K562 (cell line): ENCODE measurements around the gene MPPED2.

Experiments
- EZH2 ChIP-seq: IDR thresholded peaks from 2 replicates; pipeline ENCODE4 v1.6.1; 2012; ENCODE audit warnings: low read depth, mild to moderate bottlenecking, inconsistent platforms, low read length, borderline replicate concordance
- FOS ChIP-seq: IDR thresholded peaks from 3 replicates; pipeline ENCODE4 v1.6.1; 2011; ENCODE audit not compliant: insufficient read length; ENCODE audit errors: extremely low read depth
- FOXJ3 ChIP-seq: sonication (generic); formaldehyde crosslinking; IDR thresholded peaks from 2 replicates; pipeline ENCODE4 v1.4.0; 2020; ENCODE audit warnings: mild to moderate bottlenecking, missing genetic modification reagents
- JUND ChIP-seq, 2 experiments: IDR thresholded peaks; 2 replicates in 1 of 2; 3 replicates in 1 of 2; pipeline ENCODE4 v1.6.1; 2011; ENCODE audit warnings: borderline replicate concordance in 2 of 2, low read depth in 2 of 2, low read length in 2 of 2, improper control_type of control experiment in 1 of 2, missing biosample characterization in 1 of 2, missing genetic modification characterization in 1 of 2, missing genetic modification reagents in 1 of 2
- KAT7 ChIP-seq: sonication (generic); formaldehyde crosslinking; IDR thresholded peaks from 2 replicates; pipeline ENCODE4 v1.8.0; 2022; ENCODE audit warnings: missing genetic modification reagents, mild to moderate bottlenecking, borderline replicate concordance
- MYC ChIP-seq, 2 experiments: fragments of 250-450 bp in 1 of 2; sonication (Bioruptor Pico) in 1 of 2; IDR thresholded peaks; 2 replicates each; pipeline versions ENCODE4 v1.5.1 to v1.6.1; 2012 to 2021; ENCODE audit warnings: low read depth in 2 of 2, borderline replicate concordance in 1 of 2, improper control_type of control experiment in 1 of 2, low read length in 1 of 2, mild to moderate bottlenecking in 1 of 2, moderate library complexity in 1 of 2
- RNF2 ChIP-seq: sonication (generic); IDR thresholded peaks from 2 replicates; pipeline ENCODE4 v1.6.1; 2016
- ZFX ChIP-seq: sonication (generic); formaldehyde crosslinking; IDR thresholded peaks from 2 replicates; pipeline ENCODE4 v1.8.0; 2022; ENCODE audit warnings: mild to moderate bottlenecking, missing genetic modification reagents, moderate library complexity
- ZKSCAN3 ChIP-seq: fragments of 250-450 bp; sonication (Bioruptor Pico); IDR thresholded peaks from 2 replicates; pipeline ENCODE4 v1.4.0; 2020
- ZNF274 ChIP-seq: IDR thresholded peaks from 2 replicates; pipeline ENCODE4 v1.6.1; 2011; ENCODE audit warnings: low read depth, mild to moderate bottlenecking, low read length, moderate library complexity, borderline replicate concordance
- ZNF644 ChIP-seq: fragments of 200-800 bp; sonication (Bioruptor generic); IDR thresholded peaks from 2 replicates; pipeline ENCODE4 v1.6.1; 2016; ENCODE audit warnings: low read depth, missing genetic modification characterization, missing compliant biosample characterization
- TF ChIP-seq, protein P1 (sequence below), 3 experiments: IDR thresholded peaks in 2 of 3; conservative IDR thresholded peaks in 1 of 3; 2 replicates each; pipeline ENCODE4 v1.5.1; 2011 to 2012; ENCODE audit warnings: low read length in 3 of 3, mild to moderate bottlenecking in 3 of 3, control low read depth in 2 of 3, improper control_type of control experiment in 1 of 3, inconsistent platforms in 1 of 3, low read depth in 1 of 3, mixed read lengths in 1 of 3, moderate library complexity in 1 of 3; ENCODE audit not compliant: insufficient read depth in 2 of 3

GRCh38 chr11:30454541-30454940 is 131.6 kb downstream of the MPPED2 start:
- TF ChIP-seq EZH2: no peak
- TF ChIP-seq ZNF274: no peak
- TF ChIP-seq RNF2: no peak
- no peak for TF ChIP-seq FOS
- no peak for TF ChIP-seq FOXJ3 (CRISPR knock-in tag)
- TF ChIP-seq KAT7 (CRISPR knock-in tag): no peak
- TF ChIP-seq JUND (IDR thresholded peaks at IDR 0.05; ENCODE audit: borderline replicate concordance, low read depth, low read length): no peak
- TF ChIP-seq JUND (tag; IDR thresholded peaks at IDR 0.05; ENCODE audit: borderline replicate concordance, low read depth, low read length): no peak
- no peak for TF ChIP-seq MYC (IDR thresholded peaks at IDR 0.05; ENCODE audit: low read depth, low read length)
- no peak for TF ChIP-seq MYC (CRISPR knock-in tag; IDR thresholded peaks at IDR 0.05; ENCODE audit: borderline replicate concordance, low read depth)
- TF ChIP-seq ZKSCAN3 (CRISPR knock-in tag): no peak
- TF ChIP-seq, protein P1, sequence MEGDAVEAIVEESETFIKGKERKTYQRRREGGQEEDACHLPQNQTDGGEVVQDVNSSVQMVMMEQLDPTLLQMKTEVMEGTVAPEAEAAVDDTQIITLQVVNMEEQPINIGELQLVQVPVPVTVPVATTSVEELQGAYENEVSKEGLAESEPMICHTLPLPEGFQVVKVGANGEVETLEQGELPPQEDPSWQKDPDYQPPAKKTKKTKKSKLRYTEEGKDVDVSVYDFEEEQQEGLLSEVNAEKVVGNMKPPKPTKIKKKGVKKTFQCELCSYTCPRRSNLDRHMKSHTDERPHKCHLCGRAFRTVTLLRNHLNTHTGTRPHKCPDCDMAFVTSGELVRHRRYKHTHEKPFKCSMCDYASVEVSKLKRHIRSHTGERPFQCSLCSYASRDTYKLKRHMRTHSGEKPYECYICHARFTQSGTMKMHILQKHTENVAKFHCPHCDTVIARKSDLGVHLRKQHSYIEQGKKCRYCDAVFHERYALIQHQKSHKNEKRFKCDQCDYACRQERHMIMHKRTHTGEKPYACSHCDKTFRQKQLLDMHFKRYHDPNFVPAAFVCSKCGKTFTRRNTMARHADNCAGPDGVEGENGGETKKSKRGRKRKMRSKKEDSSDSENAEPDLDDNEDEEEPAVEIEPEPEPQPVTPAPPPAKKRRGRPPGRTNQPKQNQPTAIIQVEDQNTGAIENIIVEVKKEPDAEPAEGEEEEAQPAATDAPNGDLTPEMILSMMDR (IDR thresholded peaks at IDR 0.05 in 2 of 3, conservative IDR thresholded peaks at IDR 0.05 in 1 of 3; ENCODE audit: insufficient read depth in 2 of 3, low read depth in 1 of 3, low read length in 3 of 3): no peak
- no peak for TF ChIP-seq ZNF644 (tag)
- TF ChIP-seq ZFX (CRISPR knock-in tag): no peak
